GM21529 (cell line): ENCODE data around the gene PREX1.

Experiments used
- ATAC-seq: cut with Tn5 transposase; IDR thresholded peaks from one replicate; pipeline ENCODE4 v1.9.1; 2021; ENCODE audit not compliant: unreplicated experiment

The PREX1 gene

GRCh38 chr20:48686238-48687116, 141.3 kb downstream of the PREX1 start:
- ATAC-seq = no peak

GRCh38 chr20:48685300-48685699, 142.5 kb downstream of the PREX1 start:
- ATAC-seq = no peak

GRCh38 chr20:48684501-48685041, 143.2 kb downstream of the PREX1 start:
- ATAC-seq = no peak

- ATAC-seq = no peak
Observed at GRCh38 chr20:48683467-48684175, 144.2 kb downstream of the PREX1 start.

- no peak for ATAC-seq
Observed at GRCh38 chr20:48682529-48683363, 145.1 kb downstream of the PREX1 start.

- ATAC-seq = no peak
Observed at GRCh38 chr20:48681873-48682426, 145.8 kb downstream of the PREX1 start.

GRCh38 chr20:48681201-48681872, 146.5 kb downstream of the PREX1 start:
- no peak for ATAC-seq

- ATAC-seq = no peak
Observed at GRCh38 chr20:48680650-48681049, 147.1 kb downstream of the PREX1 start.

GRCh38 chr20:48679599-48679998, 148.2 kb downstream of the PREX1 start:
- ATAC-seq = no peak

GRCh38 chr20:48679011-48679410, 148.8 kb downstream of the PREX1 start:
- no peak for ATAC-seq

- no peak for ATAC-seq
Observed at GRCh38 chr20:48678421-48678820, 149.4 kb downstream of the PREX1 start.

- ATAC-seq = no peak
Observed at GRCh38 chr20:48676795-48677460, 150.9 kb downstream of the PREX1 start.

- ATAC-seq = no peak
Observed at GRCh38 chr20:48676125-48676524, 151.7 kb downstream of the PREX1 start.

- no peak for ATAC-seq
Observed at GRCh38 chr20:48674461-48674860, 153.3 kb downstream of the PREX1 start.

GRCh38 chr20:48673507-48673906, 154.3 kb downstream of the PREX1 start:
- no peak for ATAC-seq

- no peak for ATAC-seq
Observed at GRCh38 chr20:48672324-48672723, 155.5 kb downstream of the PREX1 start.

- ATAC-seq = no peak
Observed at GRCh38 chr20:48671141-48671540, 156.7 kb downstream of the PREX1 start.

- ATAC-seq = no peak
Observed at GRCh38 chr20:48669946-48670605, 157.7 kb downstream of the PREX1 start.

- no peak for ATAC-seq
Observed at GRCh38 chr20:48668451-48668946, 159.3 kb downstream of the PREX1 start.
